Stimulated activated CD4-positive, alpha-beta T cell treated with anti-CD3 and anti-CD28 coated beads, Interleukin-15, amount 100 ng/mL, for 48 hours (primary cell): ENCODE data around the gene NUDT5.

ENCODE experiments used
- DNase-seq, 2 donors: peaks; one replicate each; pipeline ENCODE4 v3.0.0-alpha.2; 2020; ENCODE audit warnings: low read depth in 2 of 2

Gene NUDT5

DNA sequence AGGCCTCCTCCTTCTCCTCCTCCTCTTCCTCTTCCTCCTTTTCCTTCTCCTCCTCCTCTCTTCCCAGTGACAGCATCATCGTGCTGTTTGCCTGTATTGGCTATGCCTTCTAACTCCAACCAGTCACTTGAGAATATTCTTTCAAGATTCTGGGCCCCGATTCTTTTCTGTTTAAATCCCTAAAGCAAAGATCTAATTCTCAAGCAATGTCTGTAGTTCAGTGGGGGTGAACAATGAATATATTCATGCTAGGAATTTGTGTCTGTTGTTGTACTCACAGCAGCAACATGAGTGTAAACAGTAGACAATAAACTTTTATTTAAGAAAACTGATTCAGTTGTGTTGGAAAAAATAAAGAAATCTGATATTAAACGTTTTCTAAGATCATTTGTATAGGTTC, 30.7 kb downstream of the NUDT5 start:
- DNase-seq = no peak

- no peak for DNase-seq
These were observed 31.6 kb downstream of the NUDT5 start for GRCh38 chr10:12164085-12164484.

DNA sequence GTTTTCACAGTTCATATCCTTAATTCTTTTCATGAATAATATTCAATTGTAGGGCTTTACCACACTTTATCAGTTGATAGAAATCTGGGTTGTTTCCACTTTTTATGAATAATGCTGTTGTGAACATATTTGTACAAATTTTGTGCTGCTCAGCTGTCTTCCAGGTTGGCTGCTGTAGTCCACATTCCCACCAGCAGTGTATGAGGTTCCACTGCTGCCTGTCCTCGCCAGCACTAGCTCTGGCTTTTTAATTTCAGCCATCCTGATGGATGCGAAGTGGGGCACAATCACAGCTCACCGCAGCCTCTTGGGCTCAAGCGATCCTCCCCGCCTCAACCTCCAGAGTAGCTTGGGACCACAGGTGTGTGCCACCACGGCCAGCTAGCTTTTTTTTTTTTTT, 32.8 kb downstream of the NUDT5 start:
- DNase-seq = no peak

- DNase-seq = no peak
These were observed 35.0 kb downstream of the NUDT5 start for GRCh38 chr10:12160664-12161063.

DNA sequence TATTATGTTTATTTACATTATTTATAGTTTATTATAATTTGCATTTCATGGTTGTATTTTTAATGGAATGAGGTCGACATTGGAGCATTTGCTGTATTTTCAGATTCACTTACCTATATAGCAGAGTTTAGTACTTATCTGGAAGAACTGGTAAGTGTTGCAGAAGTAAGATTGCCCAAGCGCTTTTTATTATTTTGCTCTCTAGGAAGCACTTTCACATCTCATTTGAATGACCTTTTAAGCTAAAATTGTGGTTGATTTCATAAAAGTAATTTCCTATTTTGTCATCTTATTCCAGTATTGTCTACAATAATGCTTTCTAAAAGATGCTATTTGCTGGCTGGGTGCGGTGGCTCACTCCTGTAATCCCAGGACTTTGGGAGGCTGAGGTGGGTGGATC, 37.6 kb downstream of the NUDT5 start:
- no peak for DNase-seq

DNA sequence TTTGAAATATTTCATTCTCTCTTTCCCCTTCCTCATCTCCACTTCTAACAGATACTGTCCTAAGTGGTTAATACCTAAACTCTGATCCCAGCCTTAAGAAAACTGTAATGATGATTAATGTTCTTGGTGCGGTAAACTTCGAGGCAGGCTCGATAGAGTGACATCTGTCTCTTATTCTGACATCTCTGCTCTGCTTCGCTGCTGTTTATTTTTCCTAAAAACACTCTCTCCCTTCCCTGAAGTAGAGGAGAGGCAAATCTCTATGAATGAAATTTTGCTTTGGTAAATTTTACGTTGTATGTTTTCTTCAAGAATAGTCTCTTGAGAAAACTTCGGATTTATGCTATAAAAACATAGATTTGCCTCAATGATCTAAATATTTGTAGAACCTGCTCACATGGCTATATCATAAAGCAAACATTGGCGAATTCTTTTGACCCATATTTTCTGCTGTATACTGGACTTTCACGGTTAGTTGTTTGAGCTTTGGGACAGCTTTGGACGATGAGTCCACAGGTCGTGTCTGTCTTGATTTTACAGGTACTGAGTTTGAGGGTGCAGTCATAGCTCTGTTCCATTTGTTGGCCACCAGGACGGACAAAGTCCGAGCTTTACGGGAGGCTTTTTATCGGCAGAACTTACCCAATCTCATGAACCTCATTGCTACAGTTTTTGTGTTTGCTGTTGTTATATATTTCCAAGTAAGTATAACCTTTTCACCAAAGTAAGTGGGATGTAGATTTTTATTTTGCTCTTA, 39.1 kb downstream of the NUDT5 start:
- DNase-seq = no peak

- DNase-seq = no peak
These were observed 41.2 kb downstream of the NUDT5 start for GRCh38 chr10:12154516-12154915.

- no peak for DNase-seq
These were observed 45.5 kb downstream of the NUDT5 start for GRCh38 chr10:12150163-12150562.

DNA sequence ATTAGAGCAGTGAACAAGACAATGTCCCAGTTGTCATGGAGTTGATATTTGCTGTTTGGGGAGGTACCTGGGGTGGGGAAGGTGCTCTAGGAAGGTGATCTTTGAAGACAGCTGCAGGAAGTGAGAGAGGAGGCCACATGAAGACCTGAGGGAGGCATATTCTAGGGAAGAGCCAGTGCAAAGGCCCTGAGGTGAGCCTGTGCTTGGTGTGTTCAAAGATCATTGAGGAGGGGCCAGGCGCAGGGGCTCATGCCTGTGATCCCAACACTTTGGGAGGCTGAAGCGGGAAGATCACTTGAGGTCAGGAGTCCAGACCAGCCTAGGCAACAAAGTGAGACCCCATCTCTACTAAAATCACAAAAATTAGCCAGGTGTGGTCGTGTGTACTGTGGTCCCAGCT, 51.2 kb downstream of the NUDT5 start:
- DNase-seq = no peak

GRCh38 chr10:12140038-12140437, 55.7 kb downstream of the NUDT5 start:
- no peak for DNase-seq

- no peak for DNase-seq
These were observed 60.1 kb downstream of the NUDT5 start for GRCh38 chr10:12135631-12136030.

DNA sequence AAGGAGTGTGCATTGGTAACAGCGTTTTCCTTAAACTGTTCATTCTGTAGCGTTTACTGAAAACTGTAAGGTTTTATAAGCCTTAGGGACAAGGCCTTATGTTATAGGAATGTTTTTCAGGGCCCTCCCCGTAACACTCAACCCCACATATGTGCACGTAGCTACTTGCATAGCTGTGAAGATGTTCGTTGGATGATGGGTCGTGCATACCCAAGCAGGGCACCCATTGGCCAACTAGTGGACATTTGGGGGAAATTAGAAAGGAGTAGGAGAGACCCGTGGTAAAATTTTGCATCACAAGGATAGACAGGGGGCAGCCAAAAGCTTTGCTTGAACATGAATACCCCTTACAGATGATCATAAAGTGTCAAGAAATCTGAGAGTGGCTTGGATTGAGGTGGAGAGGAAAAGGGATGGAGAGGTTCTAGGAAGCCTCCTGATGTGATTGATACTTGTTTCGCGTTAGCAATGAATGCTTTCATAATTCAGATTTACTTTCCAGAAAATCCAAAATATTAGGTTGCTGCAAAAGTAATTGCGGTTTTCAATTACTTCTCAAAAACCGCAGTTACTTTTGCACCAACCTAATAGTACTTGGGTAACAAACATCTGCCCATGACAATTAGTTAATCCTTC, 65.3 kb downstream of the NUDT5 start:
- DNase-seq = no peak

GRCh38 chr10:12129222-12130111, 66.2 kb downstream of the NUDT5 start, which contains the start of gene SEC61A2:
TSS of gene SEC61A2 (plus strand) at chr10:12129677. CDS start at chr10:12129788, 111 bp downstream.
- peak; percentile 92 to 98 for DNase-seq

- no peak for DNase-seq
These were observed 74.0 kb downstream of the NUDT5 start for GRCh38 chr10:12121673-12122072.
